H1 (cell line): ENCODE results near the gene SLC8A1. TPM values are rescaled to one million over a fixed set of nuclear protein-coding genes. Genes with fewer than 3 reads are reported as not detected.

ENCODE experiments used
- CTCF ChIA-PET: fragments of 300-600 bp; sonication (Branson Sonifier 250); formaldehyde crosslinking; loops from one replicate; lab custom pipeline; 2021; ENCODE audit not compliant: partially characterized antibody; lab: Charles Lee
- POLR2A ChIA-PET: fragments of 300-600 bp; sonication (Branson Sonifier 250); formaldehyde crosslinking; loops from one replicate; lab custom pipeline; 2021; ENCODE audit warnings: inconsistent platforms; ENCODE audit not compliant: partially characterized antibody; lab: Charles Lee
- DNase-seq, 2 experiments: peaks; one replicate each; pipeline versions ENCODE4 v3.0.0 to v3.0.0-alpha.2; 2010 to 2022; ENCODE audit warnings: low spot score in 2 of 2, low read depth in 1 of 2, mixed read lengths in 1 of 2
- FAIRE-seq: peaks from 2 replicates; lab custom pipeline; 2011; peaks lifted over from hg19 to GRCh38; lab: Jason Lieb, UNC
- H2AFZ ChIP-seq: 2 replicates; pipeline ENCODE4 v1.8.1; 2012; ENCODE audit warnings: low read length, inconsistent platforms
- H2AK5ac ChIP-seq: 2 replicates; pipeline ENCODE4 v1.6.1; 2013; ENCODE audit warnings: low read depth, low read length
- H2BK120ac ChIP-seq: replicated peaks from 2 replicates; pipeline ENCODE3; 2013; ENCODE audit warnings: low read depth, low read length, inconsistent platforms
- H2BK12ac ChIP-seq: 2 replicates; pipeline ENCODE4 v1.6.1; 2013; ENCODE audit warnings: low read depth, low read length
- H2BK15ac ChIP-seq: 2 replicates; pipeline ENCODE4 v1.6.1; 2013; ENCODE audit warnings: low read length
- H2BK20ac ChIP-seq: 2 replicates; pipeline ENCODE4 v1.6.1; 2013; ENCODE audit warnings: low read length
- H2BK5ac ChIP-seq: 2 replicates; pipeline ENCODE4 v1.6.1; 2013; ENCODE audit warnings: low read depth, low read length
- H3K14ac ChIP-seq: 2 replicates; pipeline ENCODE4 v1.6.1; 2013; ENCODE audit warnings: inconsistent platforms; ENCODE audit not compliant: insufficient read length
- H3K18ac ChIP-seq: 2 replicates; pipeline ENCODE4 v1.6.1; 2013; ENCODE audit warnings: low read length; ENCODE audit errors: extremely low read depth
- H3K23ac ChIP-seq: 2 replicates; pipeline ENCODE4 v1.6.1; 2013; ENCODE audit warnings: inconsistent platforms; ENCODE audit not compliant: insufficient read length
- H3K23me2 ChIP-seq: 2 replicates; pipeline ENCODE4 v1.6.1; 2013; ENCODE audit warnings: low read depth, low read length
- H3K27ac ChIP-seq: 2 replicates; pipeline ENCODE4 v1.6.1; 2011; ENCODE audit warnings: low read depth, low read length, inconsistent platforms
- H3K27me3 ChIP-seq, 4 experiments: replicated peaks in 1 of 4; 1 replicate in 1 of 4; 2 replicates in 3 of 4; pipeline versions ENCODE4 v1.6.1 to v1.8.1; 2011 to 2013; ENCODE audit warnings: low read length in 3 of 4, mild to moderate bottlenecking in 3 of 4, inconsistent platforms in 2 of 4, mixed read lengths in 2 of 4, moderate library complexity in 1 of 4; ENCODE audit not compliant: control insufficient read depth in 3 of 4, insufficient read depth in 3 of 4; ENCODE audit errors: extremely low read depth in 1 of 4
- H3K36me3 ChIP-seq, 4 experiments: 2 replicates each; pipeline versions ENCODE4 v1.6.1 to v1.8.1; 2011 to 2013; ENCODE audit warnings: mild to moderate bottlenecking in 4 of 4, low read length in 3 of 4, moderate library complexity in 2 of 4, control low read depth in 1 of 4, inconsistent platforms in 1 of 4; ENCODE audit not compliant: insufficient read depth in 4 of 4, control insufficient read depth in 2 of 4
- H3K4ac ChIP-seq: replicated peaks from 2 replicates; pipeline ENCODE3; 2013; ENCODE audit warnings: low read length, low read depth, mixed read lengths, inconsistent platforms; ENCODE audit not compliant: insufficient read length
- H3K4me1 ChIP-seq, 4 experiments: replicated peaks in 1 of 4; 1 replicate in 1 of 4; 2 replicates in 3 of 4; pipeline versions ENCODE4 v1.6.1 to v1.8.1; 2011 to 2013; ENCODE audit warnings: low read length in 3 of 4, inconsistent platforms in 2 of 4, mixed read lengths in 1 of 4; ENCODE audit not compliant: insufficient read depth in 4 of 4, control insufficient read depth in 3 of 4
- H3K4me2 ChIP-seq, 2 experiments: 2 replicates each; pipeline versions ENCODE4 v1.6.1 to v1.8.1; 2011 to 2013; ENCODE audit warnings: low read depth in 2 of 2, low read length in 2 of 2, control low read depth in 1 of 2, inconsistent platforms in 1 of 2, mild to moderate bottlenecking in 1 of 2; ENCODE audit not compliant: insufficient read depth in 1 of 2
- H3K4me3 ChIP-seq, 4 experiments: fragments of 200-600, 300-600 bp in 1 of 4; sonication (generic), shearing (Covaris generic), sonication (Bioruptor Twin) in 1 of 4; 2 replicates each; pipeline versions ENCODE4 v1.5.1 to v1.8.1; 2011 to 2016; ENCODE audit warnings: low read length in 4 of 4, low read depth in 3 of 4, control low read depth in 2 of 4, inconsistent platforms in 2 of 4, mild to moderate bottlenecking in 2 of 4, mixed read lengths in 1 of 4, moderate library complexity in 1 of 4; ENCODE audit not compliant: insufficient read depth in 2 of 4; ENCODE audit errors: extremely low read depth in 1 of 4
- H3K56ac ChIP-seq: replicated peaks from 2 replicates; pipeline ENCODE3; 2013; ENCODE audit warnings: low read depth, mild to moderate bottlenecking, mixed read lengths, low read length, inconsistent platforms; ENCODE audit not compliant: insufficient read length
- H3K79me1 ChIP-seq: 2 replicates; pipeline ENCODE4 v1.6.1; 2013; ENCODE audit warnings: low read depth, low read length, control low read depth
- H3K79me2 ChIP-seq, 2 experiments: 2 replicates each; pipeline versions ENCODE4 v1.6.1 to v1.8.1; 2012 to 2013; ENCODE audit warnings: low read length in 2 of 2, mild to moderate bottlenecking in 2 of 2, inconsistent platforms in 1 of 2; ENCODE audit not compliant: insufficient read depth in 2 of 2, control insufficient read depth in 1 of 2
- H3K9ac ChIP-seq, 4 experiments: replicated peaks in 1 of 4; 1 replicate in 1 of 4; 2 replicates in 3 of 4; pipeline versions ENCODE4 v1.6.1 to v1.8.1; 2011 to 2013; ENCODE audit warnings: low read depth in 3 of 4, low read length in 3 of 4, control low read depth in 2 of 4, mild to moderate bottlenecking in 2 of 4, moderate library complexity in 2 of 4, inconsistent platforms in 1 of 4; ENCODE audit errors: extremely low read depth in 1 of 4
- H3K9me3 ChIP-seq, 2 experiments: 2 replicates each; pipeline versions ENCODE4 v1.6.1 to v1.8.1; 2012 to 2013; ENCODE audit warnings: mild to moderate bottlenecking in 2 of 2, moderate library complexity in 2 of 2, control low read depth in 1 of 2, inconsistent platforms in 1 of 2, low read depth in 1 of 2, low read length in 1 of 2, mixed read lengths in 1 of 2; ENCODE audit not compliant: insufficient read depth in 2 of 2
- H4K20me1 ChIP-seq, 2 experiments: replicated peaks in 1 of 2; 2 replicates each; pipeline versions ENCODE3 to v1.8.1; 2011 to 2013; ENCODE audit warnings: inconsistent platforms in 2 of 2, low read length in 2 of 2, mild to moderate bottlenecking in 1 of 2; ENCODE audit not compliant: insufficient read depth in 2 of 2, control insufficient read depth in 1 of 2
- H4K5ac ChIP-seq: 2 replicates; pipeline ENCODE4 v1.6.1; 2013; ENCODE audit warnings: low read length, low read depth, mixed read lengths, inconsistent platforms; ENCODE audit not compliant: insufficient read length
- H4K8ac ChIP-seq: 2 replicates; pipeline ENCODE4 v1.8.0; 2013; ENCODE audit warnings: mild to moderate bottlenecking, moderate library complexity, low read length, inconsistent platforms; ENCODE audit not compliant: insufficient read depth; ENCODE audit errors: extremely low read depth
- H4K91ac ChIP-seq: replicated peaks from 2 replicates; pipeline ENCODE3; 2013; ENCODE audit warnings: low read length, mixed read lengths, inconsistent platforms; ENCODE audit not compliant: insufficient read length
- RFX5 ChIP-seq: IDR thresholded peaks from 2 replicates; pipeline ENCODE4 v1.6.1; 2011; ENCODE audit warnings: low read depth, low read length, improper control_type of control experiment, borderline replicate concordance
- WGBS, 2 experiments: shearing (Covaris generic) in 1 of 2; methylation state at CpG; one replicate each; pipeline versions ENCODE4 v1.1.6 to v1.1.7; 2013 to 2015; ENCODE audit warnings: low lambda C conversion rate in 2 of 2, mixed read lengths in 2 of 2, inconsistent platforms in 1 of 2, low coverage in 1 of 2, missing lambda C conversion rate in 1 of 2; ENCODE audit not compliant: insufficient replicate concordance in 2 of 2, insufficient coverage in 1 of 2, insufficient read length in 1 of 2; ENCODE audit errors: extremely low coverage in 1 of 2, missing lambda C conversion rate in 1 of 2; 5-methylcytosine and 5-hydroxymethylcytosine counted together
- polyA plus RNA-seq, 7 experiments: library from polyadenylated mRNA; depleted of rRNA in 3 of 7; stranded (reverse) in 5 of 7; unstranded in 2 of 7; fragments of >200 nt in 5 of 7; fragments of 200-250 nt in 2 of 7; gene quantifications; 1 replicate in 5 of 7; 2 replicates in 1 of 7; 4 replicates in 1 of 7; pipeline versions ENCODE4 v1.2.1 to v1.2.3, GENCODE V29; 2011 to 2013; ENCODE audit warnings: missing spikeins in 2 of 7, mixed read lengths in 2 of 7
- total RNA-seq: library from RNA; stranded (reverse); fragmentation: NEBNext Ultra II Directional; extraction: Animal tissue kit (Norgen Biotek cat#: 25700); gene quantifications from 2 replicates; pipeline ENCODE4 v1.2.1, GENCODE V29; 2021

SLC8A1 gene
- total and polyA plus RNA-seq, 2 of the 8 experiments (the other 6 are each of a cell fraction or from before 2014, with no cell fraction given), result 0.68 to 3.6 TPM

DNA sequence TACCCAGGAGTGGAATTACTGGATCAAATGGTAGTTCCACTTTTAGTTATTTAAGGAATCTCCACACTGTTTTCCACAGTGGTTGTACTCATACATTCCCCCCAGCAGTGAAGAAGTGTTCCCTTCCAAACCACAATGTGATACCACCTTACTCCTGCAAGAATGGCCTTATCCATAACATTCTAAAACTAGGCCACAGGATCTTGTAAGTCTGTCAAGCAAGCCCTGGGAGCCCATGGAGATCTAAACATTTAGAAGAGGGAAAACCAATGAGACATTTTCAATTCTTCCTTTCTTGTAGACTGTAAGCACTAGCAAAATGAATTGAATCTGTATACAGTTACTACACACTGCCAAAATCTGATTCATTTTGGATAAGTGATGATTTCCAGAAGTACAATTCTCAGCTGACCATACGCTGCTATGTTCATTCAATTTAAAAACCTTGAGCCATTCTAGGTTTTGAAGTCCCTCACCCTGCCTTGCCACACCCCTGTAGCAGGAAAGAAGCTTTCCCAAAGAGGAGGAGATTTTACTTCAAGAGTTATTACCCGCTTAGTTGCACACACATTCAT, 149.1 kb downstream of the SLC8A1 start:
- H3K14ac ChIP-seq, result no peak overlapping the region
- H3K56ac ChIP-seq, result no peak overlapping the region
- no peaks in the 10 kb centered on the region for H3K36me3 ChIP-seq
- H3K18ac ChIP-seq, result no peak overlapping the region
- ChIA-PET POLR2A (no interaction called here), CTCF (no interaction called here)
- H3K4me2 ChIP-seq, result no peak overlapping the region
- no peak overlapping the region for H2AFZ ChIP-seq
- no peaks in the 10 kb centered on the region for H3K23me2 ChIP-seq
- H3K79me2 ChIP-seq, result no peaks in the 10 kb centered on the region
- H2BK12ac ChIP-seq, result no peak overlapping the region
- H2BK120ac ChIP-seq, result no peak overlapping the region
- DNase-seq, result no peak
- H3K23ac ChIP-seq, result no peak overlapping the region
- no peak overlapping the region for H3K27ac ChIP-seq
- H3K4ac ChIP-seq, result no peak overlapping the region
- no peak overlapping the region for H2BK15ac ChIP-seq
- H3K4me1 ChIP-seq, result peaks cover 0 to 4% (median 2%) of the 10 kb centered on the region in 4 experiments; a peak in 2 of 7 replicates
- no peak overlapping the region for H4K5ac ChIP-seq
- H4K8ac ChIP-seq, result no peak overlapping the region
- H2BK20ac ChIP-seq, result no peak overlapping the region
- H4K91ac ChIP-seq, result no peak overlapping the region
- H3K79me1 ChIP-seq, result no peaks in the 10 kb centered on the region
- FAIRE-seq, result no peak
- WGBS, 2 experiments, result 87% methylated on average over 2 of the region's 2 CpGs; no CpG with 5 or more reads in 1 of the 2 experiments
- no peak overlapping the region for H2BK5ac ChIP-seq
- no peaks in the 10 kb centered on the region for H4K20me1 ChIP-seq
- no peaks in the 10 kb centered on the region for H3K27me3 ChIP-seq
- no peak overlapping the region for H2AK5ac ChIP-seq
- no peak overlapping the region for H3K4me3 ChIP-seq
- no peak overlapping the region for H3K9ac ChIP-seq
- no peaks in the 10 kb centered on the region for H3K9me3 ChIP-seq
- no peak for TF ChIP-seq RFX5
